ENCODE measurements around the gene RFX3. TPM values are rescaled to one million over a fixed set of nuclear protein-coding genes. Genes with fewer than 3 reads are reported as not detected.

RFX3 gene
- total RNA-seq, 1 donor from 2014 or later, result 1.6 TPM

GRCh38 chr9:3181049-3181953 is 344.5 kb downstream of the RFX3 start:
- peak overlapping the region; percentile 23 for H3K4me3 ChIP-seq (ENCODE audit: low read depth, low read length)
- no peak for DNase-seq (ENCODE audit: low read depth)
- peak; percentile 32 for TF ChIP-seq CTCF (conservative IDR thresholded peaks at IDR 0.05; ENCODE audit: low read depth, low read length)

GRCh38 chr9:3180696-3181048 is 345.1 kb downstream of the RFX3 start:
- H3K4me3 ChIP-seq (ENCODE audit: low read depth, low read length), result no peak overlapping the region
- DNase-seq (ENCODE audit: low read depth), result no peak
- no peak for TF ChIP-seq CTCF (conservative IDR thresholded peaks at IDR 0.05; ENCODE audit: low read depth, low read length)

- TF ChIP-seq CTCF (conservative IDR thresholded peaks at IDR 0.05; ENCODE audit: low read depth, low read length), result no peak
- DNase-seq (ENCODE audit: low read depth), result no peak
- H3K4me3 ChIP-seq (ENCODE audit: low read depth, low read length), result no peak overlapping the region
Observed at GRCh38 chr9:3179711-3180110, 346.1 kb downstream of the RFX3 start.

GRCh38 chr9:3177936-3178335 is 347.9 kb downstream of the RFX3 start:
- H3K4me3 ChIP-seq (ENCODE audit: low read depth, low read length), result no peak overlapping the region
- no peak for TF ChIP-seq CTCF (conservative IDR thresholded peaks at IDR 0.05; ENCODE audit: low read depth, low read length)
- no peak for DNase-seq (ENCODE audit: low read depth)

- no peak for DNase-seq (ENCODE audit: low read depth)
- H3K4me3 ChIP-seq (ENCODE audit: low read depth, low read length), result no peak overlapping the region
- TF ChIP-seq CTCF (conservative IDR thresholded peaks at IDR 0.05; ENCODE audit: low read depth, low read length), result no peak
Observed at GRCh38 chr9:3177146-3177761, 348.5 kb downstream of the RFX3 start.

GRCh38 chr9:3173374-3173773 is 352.4 kb downstream of the RFX3 start:
- DNase-seq (ENCODE audit: low read depth), result no peak
- no peak for TF ChIP-seq CTCF (conservative IDR thresholded peaks at IDR 0.05; ENCODE audit: low read depth, low read length)

More at GRCh38 chr9:3173374-3173773, 352.4 kb downstream of the RFX3 start:
- no peak overlapping the region for H3K4me3 ChIP-seq (ENCODE audit: low read depth, low read length)
